Lower leg skin (tissue), 3 donors: ENCODE data around the gene MEOX2.

Source experiments
- POLR2A ChIP-seq, 2 donors: fragments of 450-650 bp; IDR thresholded peaks; one replicate each; pipeline ENCODE4 v1.6.1; 2016 to 2017; ENCODE audit warnings: antibody characterized with exemption in 2 of 2, mild to moderate bottlenecking in 1 of 2, moderate library complexity in 1 of 2
- TF ChIP-seq, protein P1 (sequence below), 3 donors: fragments of 450-650 bp; IDR thresholded peaks; one replicate each; pipeline ENCODE4 v1.5.1; 2016; ENCODE audit warnings: antibody characterized with exemption in 3 of 3, mild to moderate bottlenecking in 3 of 3, moderate library complexity in 2 of 3

DNA sequence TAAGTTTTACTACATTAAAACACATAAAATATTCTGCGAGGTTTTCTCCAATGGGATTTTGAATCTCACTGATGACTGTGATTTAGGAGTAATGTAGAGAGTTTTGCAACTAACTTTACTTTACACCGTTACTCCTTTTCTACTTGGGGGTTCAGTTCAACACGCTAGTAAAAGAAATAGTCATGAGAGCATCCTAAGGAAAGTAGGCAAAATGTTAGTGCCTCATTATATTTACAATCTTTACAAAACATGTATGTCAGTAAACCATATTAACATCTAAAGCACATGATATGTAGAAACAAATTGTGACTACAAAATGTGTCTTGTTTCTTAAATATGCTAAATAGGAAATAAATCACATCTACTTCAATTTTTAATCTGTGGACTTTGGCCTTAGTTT is 6.0 kb downstream of the MEOX2 start:
- TF ChIP-seq POLR2A (IDR thresholded peaks at IDR 0.05), result no peak
- TF ChIP-seq, protein P1, sequence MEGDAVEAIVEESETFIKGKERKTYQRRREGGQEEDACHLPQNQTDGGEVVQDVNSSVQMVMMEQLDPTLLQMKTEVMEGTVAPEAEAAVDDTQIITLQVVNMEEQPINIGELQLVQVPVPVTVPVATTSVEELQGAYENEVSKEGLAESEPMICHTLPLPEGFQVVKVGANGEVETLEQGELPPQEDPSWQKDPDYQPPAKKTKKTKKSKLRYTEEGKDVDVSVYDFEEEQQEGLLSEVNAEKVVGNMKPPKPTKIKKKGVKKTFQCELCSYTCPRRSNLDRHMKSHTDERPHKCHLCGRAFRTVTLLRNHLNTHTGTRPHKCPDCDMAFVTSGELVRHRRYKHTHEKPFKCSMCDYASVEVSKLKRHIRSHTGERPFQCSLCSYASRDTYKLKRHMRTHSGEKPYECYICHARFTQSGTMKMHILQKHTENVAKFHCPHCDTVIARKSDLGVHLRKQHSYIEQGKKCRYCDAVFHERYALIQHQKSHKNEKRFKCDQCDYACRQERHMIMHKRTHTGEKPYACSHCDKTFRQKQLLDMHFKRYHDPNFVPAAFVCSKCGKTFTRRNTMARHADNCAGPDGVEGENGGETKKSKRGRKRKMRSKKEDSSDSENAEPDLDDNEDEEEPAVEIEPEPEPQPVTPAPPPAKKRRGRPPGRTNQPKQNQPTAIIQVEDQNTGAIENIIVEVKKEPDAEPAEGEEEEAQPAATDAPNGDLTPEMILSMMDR (IDR thresholded peaks at IDR 0.05), result no peak
